CMK (cell line): ENCODE data around the gene DENND10.
"Not testable (repeated sequence)": the region's sequence is repeated elsewhere in the genome, so short reads cannot be mapped to it uniquely, and the experiment has no call there.

Experiments
- DNase-seq: peaks from one replicate; pipeline ENCODE4 v3.0.0-alpha.2; 2010; ENCODE audit warnings: low read depth

DENND10 gene

DNA sequence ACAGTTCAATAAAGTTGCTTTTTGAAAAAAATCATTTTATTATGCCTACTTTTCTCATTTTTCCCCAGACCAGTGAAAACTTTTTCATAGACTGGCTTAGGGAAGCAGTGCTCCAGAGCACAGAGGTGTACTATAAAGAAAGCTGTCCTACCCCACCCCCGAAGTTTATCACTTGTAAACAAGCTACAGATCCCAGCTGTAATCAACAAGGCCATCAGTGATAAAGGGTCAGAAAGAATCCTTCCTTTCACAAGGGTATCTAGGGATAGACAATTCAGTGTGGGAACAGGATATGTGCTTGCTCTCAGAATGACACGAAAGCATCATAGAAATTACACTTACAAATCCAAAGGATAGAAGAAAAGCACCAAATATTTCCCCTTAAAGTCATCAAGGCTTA, 70.2 kb downstream of the DENND10 start:
- no peak for DNase-seq

DNA sequence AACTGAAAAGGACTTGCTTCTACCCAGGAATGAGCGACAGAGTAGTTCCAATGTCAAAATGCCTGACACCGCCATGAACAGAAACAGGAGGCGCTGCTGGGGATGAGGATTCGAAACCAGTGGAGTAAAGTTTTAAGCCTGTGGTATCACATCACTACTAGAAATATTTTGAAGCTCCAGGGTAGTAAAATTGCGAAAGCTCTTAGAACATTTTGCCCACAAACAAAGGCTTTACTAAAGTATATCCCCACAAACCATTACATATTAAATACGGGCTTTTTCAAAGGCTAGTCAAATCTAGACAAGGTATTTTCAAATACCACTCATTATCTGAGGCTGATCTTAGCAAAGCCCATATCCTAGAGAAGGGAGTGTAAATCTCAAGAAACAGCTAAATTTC, 72.3 kb downstream of the DENND10 start:
- DNase-seq: no peak

DNA sequence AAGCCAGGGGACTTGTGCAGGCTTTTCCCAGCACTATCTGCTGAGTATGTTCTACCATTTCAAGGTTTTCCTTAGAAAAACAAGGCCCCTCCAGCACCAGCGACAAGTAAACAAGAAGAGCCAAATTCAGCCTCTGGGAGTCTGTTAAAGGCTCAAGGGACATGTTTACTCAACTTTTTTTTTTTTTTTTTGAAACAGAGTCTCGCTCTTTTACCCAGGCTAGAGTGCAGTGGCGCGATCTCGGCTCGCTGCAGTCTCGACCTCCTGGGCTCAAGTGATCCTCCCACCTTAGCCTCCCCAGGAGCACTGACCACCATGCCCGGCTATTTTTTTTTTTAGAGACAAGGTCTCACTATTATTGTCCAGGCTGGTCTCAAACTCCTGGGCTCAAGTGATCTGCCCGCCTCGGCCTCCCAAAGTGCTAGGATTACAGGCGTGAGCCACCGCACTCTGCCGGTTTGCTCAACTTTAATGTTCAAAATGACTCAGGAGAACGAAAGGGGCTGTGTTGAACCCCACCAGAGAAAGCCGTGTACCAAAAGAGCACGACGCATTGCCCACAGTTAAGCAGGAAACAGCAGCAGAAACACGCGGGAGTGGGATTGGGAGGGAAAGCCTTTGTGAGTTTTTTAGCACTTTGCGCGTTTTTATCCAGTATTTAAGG, 73.9 kb downstream of the DENND10 start:
- no peak for DNase-seq

DNA sequence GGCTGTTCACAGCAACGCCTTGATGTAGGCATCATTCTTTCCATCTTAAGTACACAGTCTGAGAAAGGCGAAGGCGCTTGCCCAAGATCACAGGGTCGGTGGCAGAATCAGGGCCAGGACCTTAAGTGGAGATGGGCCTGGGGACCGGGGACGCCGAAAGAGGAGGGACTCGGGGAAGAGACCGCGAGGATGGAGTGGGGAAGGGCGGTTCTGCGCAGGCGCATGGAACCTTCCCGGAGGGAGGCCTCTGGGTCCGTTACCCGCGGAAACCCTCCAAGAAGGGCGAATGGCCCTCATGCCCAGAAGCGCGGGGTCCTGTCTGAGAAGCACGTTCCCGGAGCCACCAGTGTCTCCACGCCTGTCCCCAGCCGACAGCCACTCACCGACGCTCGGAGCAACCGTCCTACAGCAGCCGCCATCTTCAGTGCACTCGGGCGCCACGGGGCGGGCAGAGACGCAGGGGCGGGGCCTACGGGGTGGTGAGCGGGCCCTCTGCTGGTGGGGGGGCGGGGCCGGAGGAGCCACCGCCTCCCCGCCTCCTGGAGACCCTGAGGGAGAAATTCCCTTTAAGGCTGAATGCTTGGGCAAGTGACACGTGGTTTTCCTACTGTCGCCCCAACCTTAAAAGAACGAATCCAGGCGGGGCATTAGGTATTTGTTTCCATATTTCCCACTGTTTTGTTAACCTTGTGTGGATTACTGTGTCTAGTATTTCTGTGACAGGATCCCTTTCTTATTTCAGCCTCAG, 74.6 kb downstream of the DENND10 start, which contains the start of gene PRDX3:
Gene PRDX3, minus strand, starts transcription at position 441 of the 748 bp plus-strand sequence. Its CDS starts 22 bp downstream, at position 419.
- DNase-seq: peak; percentile 71

DNA sequence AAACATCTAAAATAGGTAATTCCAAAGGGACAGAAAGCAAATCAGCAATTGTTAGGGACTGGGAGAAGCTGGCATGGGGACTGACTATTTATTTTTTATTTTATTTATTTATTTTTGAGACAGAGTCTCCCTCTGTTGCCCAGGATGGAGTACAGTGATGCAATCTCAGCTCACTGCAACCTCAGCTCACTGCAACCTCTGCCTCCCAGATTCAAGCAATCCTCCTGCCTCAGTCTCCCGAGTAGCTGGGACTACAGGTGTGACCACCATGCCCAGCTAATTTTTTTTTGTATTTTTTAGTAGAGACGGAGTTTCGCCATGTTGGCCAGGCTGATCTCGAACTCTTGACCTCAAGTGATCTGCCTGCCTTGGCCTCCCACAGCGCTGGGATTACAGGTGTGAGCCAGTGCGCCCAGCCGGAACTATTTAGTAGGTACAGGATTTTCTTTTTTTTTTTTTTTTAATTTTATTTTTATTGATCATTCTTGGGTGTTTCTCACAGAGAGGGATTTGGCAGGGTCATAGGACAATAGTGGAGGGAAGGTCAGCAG, 77.0 kb downstream of the DENND10 start:
- not testable (repeated sequence) for DNase-seq

DNA sequence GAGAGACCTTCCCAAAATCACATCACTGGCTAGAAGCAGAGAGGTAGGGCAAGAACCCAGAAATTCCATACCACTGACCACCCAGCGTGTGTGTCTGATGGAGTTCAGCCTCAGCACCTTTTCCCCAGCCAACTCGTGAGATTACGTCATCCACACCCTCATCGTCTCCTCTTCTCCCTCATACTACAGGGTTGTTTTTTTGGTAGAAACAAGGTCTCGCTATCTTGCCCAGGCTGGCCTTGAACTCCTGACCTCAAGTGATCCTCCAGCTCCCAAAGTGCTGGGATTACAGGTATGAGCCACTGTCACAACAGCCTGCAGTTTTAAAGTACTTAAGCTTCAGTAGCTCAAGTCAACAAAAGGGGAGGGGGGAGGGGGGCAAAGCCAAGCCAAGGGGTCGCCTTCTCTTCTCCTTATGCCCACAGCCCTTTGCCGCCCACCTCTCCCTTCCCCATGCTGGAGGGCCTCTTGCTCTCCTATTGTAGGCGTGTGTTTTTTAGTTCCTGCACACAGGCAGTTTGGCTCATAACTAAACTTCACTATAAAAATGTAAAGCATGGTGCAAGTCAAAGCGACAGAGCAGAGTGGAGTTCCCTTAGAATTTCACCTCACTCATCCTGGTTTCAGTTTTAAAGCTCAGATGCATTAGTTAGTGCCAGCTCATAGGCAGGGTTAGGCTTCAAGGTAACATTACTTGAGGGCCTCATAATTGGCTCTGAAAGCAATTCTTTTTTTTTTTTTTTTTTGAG, 79.9 kb downstream of the DENND10 start:
- DNase-seq: no peak
